ENCODE results near the gene GLRA3. TPM values are rescaled to one million over a fixed set of nuclear protein-coding genes. Genes with fewer than 3 reads are reported as not detected.

GLRA3 gene
- total RNA-seq, 3 donors from 2014 or later (not counting 1 experiment from before 2014, with no cell fraction given), result not detected

- Histone ChIP-seq H3K4me3 (ENCODE audit: low read length) (no peak overlapping the region), H3K9me3 (ENCODE audit: control insufficient read depth, insufficient read depth, low read length) (no peaks in the 10 kb centered on the region), H3K27ac (ENCODE audit: low read length) (no peak overlapping the region), H3K36me3 (ENCODE audit: control insufficient read depth, insufficient read depth, low read length) (no peaks in the 10 kb centered on the region), H3K4me1 (ENCODE audit: control insufficient read depth, insufficient read depth, low read length) (no peaks in the 10 kb centered on the region), H3K27me3 (ENCODE audit: control insufficient read depth, insufficient read depth, low read length) (no peaks in the 10 kb centered on the region)
- DNase-seq (no peak), ATAC-seq (no peak)
- no peaks in the 10 kb centered on the region for H3K36me3 Mint-ChIP-seq
- intact Hi-C loops (cut with micrococcal nuclease), result no loop called here
- 100% methylated on average over 2 of the region's 2 CpGs for WGBS (ENCODE audit: insufficient coverage)
- no peaks in the 10 kb centered on the region for H3K27me3 Mint-ChIP-seq (ENCODE audit: low read depth in 2 of 2)
- no peak overlapping the region for H3K27ac Mint-ChIP-seq
- TF ChIP-seq, protein P1, sequence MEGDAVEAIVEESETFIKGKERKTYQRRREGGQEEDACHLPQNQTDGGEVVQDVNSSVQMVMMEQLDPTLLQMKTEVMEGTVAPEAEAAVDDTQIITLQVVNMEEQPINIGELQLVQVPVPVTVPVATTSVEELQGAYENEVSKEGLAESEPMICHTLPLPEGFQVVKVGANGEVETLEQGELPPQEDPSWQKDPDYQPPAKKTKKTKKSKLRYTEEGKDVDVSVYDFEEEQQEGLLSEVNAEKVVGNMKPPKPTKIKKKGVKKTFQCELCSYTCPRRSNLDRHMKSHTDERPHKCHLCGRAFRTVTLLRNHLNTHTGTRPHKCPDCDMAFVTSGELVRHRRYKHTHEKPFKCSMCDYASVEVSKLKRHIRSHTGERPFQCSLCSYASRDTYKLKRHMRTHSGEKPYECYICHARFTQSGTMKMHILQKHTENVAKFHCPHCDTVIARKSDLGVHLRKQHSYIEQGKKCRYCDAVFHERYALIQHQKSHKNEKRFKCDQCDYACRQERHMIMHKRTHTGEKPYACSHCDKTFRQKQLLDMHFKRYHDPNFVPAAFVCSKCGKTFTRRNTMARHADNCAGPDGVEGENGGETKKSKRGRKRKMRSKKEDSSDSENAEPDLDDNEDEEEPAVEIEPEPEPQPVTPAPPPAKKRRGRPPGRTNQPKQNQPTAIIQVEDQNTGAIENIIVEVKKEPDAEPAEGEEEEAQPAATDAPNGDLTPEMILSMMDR (IDR thresholded peaks at IDR 0.05), result no peak
- H3K4me1 Mint-ChIP-seq, result no peaks in the 10 kb centered on the region
- H3K4me3 Mint-ChIP-seq, result no peak overlapping the region
- H3K9me3 Mint-ChIP-seq, result peaks cover 5 to 9% of the 10 kb centered on the region in 2 donors
These were observed 77.0 kb downstream of the GLRA3 start for GRCh38 chr4:174752026-174752425.

DNA sequence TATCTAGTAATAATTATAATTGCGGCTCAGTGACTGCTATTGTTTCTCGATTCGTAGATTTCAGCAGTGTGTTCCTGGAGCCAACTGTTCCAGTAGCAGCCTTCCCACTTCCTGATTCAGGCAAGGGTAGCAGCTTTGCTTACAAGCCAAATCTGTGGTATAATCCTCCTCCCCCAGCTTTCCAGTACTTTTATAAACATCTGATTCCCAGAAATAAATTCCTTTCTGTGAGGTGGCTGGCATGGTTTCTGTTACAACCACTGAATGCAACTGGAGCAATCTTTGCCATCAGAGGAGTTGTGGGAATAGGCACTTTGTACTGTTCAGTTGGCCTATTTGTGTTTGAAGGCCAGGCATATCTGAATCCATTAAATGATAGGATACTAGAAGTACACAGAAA is 80.0 kb downstream of the GLRA3 start:
- TF ChIP-seq, protein P1 (IDR thresholded peaks at IDR 0.05), result no peak
- no peak overlapping the region for H3K4me3 ChIP-seq (ENCODE audit: low read length)
- no peaks in the 10 kb centered on the region for H3K27me3 ChIP-seq (ENCODE audit: control insufficient read depth, insufficient read depth, low read length)
- H3K36me3 Mint-ChIP-seq, result no peaks in the 10 kb centered on the region
- H3K27me3 Mint-ChIP-seq (ENCODE audit: low read depth in 2 of 2), result no peaks in the 10 kb centered on the region
- H3K27ac Mint-ChIP-seq, result no peak overlapping the region
- no peak for DNase-seq
- H3K4me1 Mint-ChIP-seq, result no peaks in the 10 kb centered on the region
- WGBS (ENCODE audit: insufficient coverage), result 96% methylated on average over 3 of the region's 3 CpGs
- no peaks in the 10 kb centered on the region for H3K36me3 ChIP-seq (ENCODE audit: control insufficient read depth, insufficient read depth, low read length)
- H3K4me3 Mint-ChIP-seq, result no peak overlapping the region
- intact Hi-C loops (cut with micrococcal nuclease), result no loop called here
- no peak overlapping the region for H3K27ac ChIP-seq (ENCODE audit: low read length)
- peaks cover 8 to 20% of the 10 kb centered on the region in 2 donors for H3K9me3 Mint-ChIP-seq
- no peak for ATAC-seq
- H3K9me3 ChIP-seq (ENCODE audit: control insufficient read depth, insufficient read depth, low read length), result peaks cover 3% of the 10 kb centered on the region
- H3K4me1 ChIP-seq (ENCODE audit: control insufficient read depth, insufficient read depth, low read length), result no peaks in the 10 kb centered on the region

DNA sequence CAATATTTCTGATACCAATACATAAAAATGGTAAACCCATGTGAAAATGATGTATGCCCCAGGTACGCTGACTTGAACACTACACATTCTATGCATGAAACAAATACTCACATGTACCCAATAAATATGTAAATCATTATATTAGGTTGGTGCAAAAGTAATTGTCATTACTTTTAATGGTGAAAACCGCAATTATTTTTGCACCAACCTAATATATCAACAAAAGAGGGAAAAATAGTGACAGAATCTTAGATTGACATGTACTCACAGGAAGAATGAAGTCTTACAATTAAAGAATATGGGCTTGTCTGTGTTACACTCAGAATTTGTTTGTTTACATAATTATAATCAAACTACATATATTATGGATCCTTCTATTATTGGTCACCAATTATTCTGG is 82.3 kb downstream of the GLRA3 start:
- Mint-ChIP-seq H3K4me3 (no peak overlapping the region), H3K27me3 (ENCODE audit: low read depth in 2 of 2) (no peaks in the 10 kb centered on the region), H3K4me1 (no peaks in the 10 kb centered on the region), H3K27ac (no peak overlapping the region), H3K36me3 (no peaks in the 10 kb centered on the region), H3K9me3 (peaks cover 6 to 20% of the 10 kb centered on the region in 2 donors)
- Histone ChIP-seq H3K27me3 (ENCODE audit: control insufficient read depth, insufficient read depth, low read length) (no peaks in the 10 kb centered on the region), H3K4me1 (ENCODE audit: control insufficient read depth, insufficient read depth, low read length) (no peaks in the 10 kb centered on the region), H3K27ac (ENCODE audit: low read length) (no peak overlapping the region), H3K36me3 (ENCODE audit: control insufficient read depth, insufficient read depth, low read length) (no peaks in the 10 kb centered on the region), H3K9me3 (ENCODE audit: control insufficient read depth, insufficient read depth, low read length) (peaks cover 4% of the 10 kb centered on the region), H3K4me3 (ENCODE audit: low read length) (no peak overlapping the region)
- DNase-seq (no peak), ATAC-seq (no peak)
- intact Hi-C loops (cut with micrococcal nuclease), result no loop called here
- WGBS (ENCODE audit: insufficient coverage), result no CpG with 5 or more reads among the region's 2 CpGs
- TF ChIP-seq, protein P1 (IDR thresholded peaks at IDR 0.05), result no peak

DNA sequence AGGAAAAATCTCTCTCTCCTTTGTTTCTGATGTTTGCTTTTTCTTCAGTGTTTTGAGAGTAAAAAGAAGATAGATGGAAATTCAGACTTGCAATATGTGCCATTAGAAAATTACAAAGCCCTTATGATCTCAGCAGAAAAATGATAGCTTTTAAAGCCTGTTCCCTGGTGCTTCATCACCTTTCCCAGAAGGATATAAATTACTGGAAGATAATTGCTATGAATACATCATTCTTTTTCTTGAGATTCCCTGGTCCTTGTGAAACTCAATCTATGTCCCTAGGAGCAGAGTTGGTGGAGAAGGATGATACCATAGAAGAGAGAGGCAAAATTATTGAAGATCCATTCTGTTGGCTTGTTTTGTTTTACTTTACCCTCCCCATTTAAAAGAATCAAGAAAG is 86.5 kb downstream of the GLRA3 start:
- H3K4me3 ChIP-seq (ENCODE audit: low read length), result no peak overlapping the region
- no peaks in the 10 kb centered on the region for H3K27me3 ChIP-seq (ENCODE audit: control insufficient read depth, insufficient read depth, low read length)
- Mint-ChIP-seq H3K9me3 (peaks cover 4 to 14% of the 10 kb centered on the region in 2 donors), H3K27me3 (ENCODE audit: low read depth in 2 of 2) (no peaks in the 10 kb centered on the region), H3K36me3 (no peaks in the 10 kb centered on the region), H3K27ac (no peak overlapping the region), H3K4me3 (no peak overlapping the region), H3K4me1 (no peaks in the 10 kb centered on the region)
- no peaks in the 10 kb centered on the region for H3K36me3 ChIP-seq (ENCODE audit: control insufficient read depth, insufficient read depth, low read length)
- ATAC-seq (no peak), DNase-seq (no peak)
- no peak overlapping the region for H3K27ac ChIP-seq (ENCODE audit: low read length)
- H3K9me3 ChIP-seq (ENCODE audit: control insufficient read depth, insufficient read depth, low read length), result peaks cover 4% of the 10 kb centered on the region
- intact Hi-C loops (cut with micrococcal nuclease), result no loop called here
- H3K4me1 ChIP-seq (ENCODE audit: control insufficient read depth, insufficient read depth, low read length), result no peaks in the 10 kb centered on the region
- TF ChIP-seq, protein P1 (IDR thresholded peaks at IDR 0.05), result no peak
